SU-DHL-6 (cell line): ENCODE measurements around the gene EBF3.

Source experiments
- H2AFZ ChIP-seq: fragments of 200-600 bp; sonication (generic); 2 replicates; pipeline ENCODE4 v1.6.1; 2014; ENCODE audit warnings: low read depth, mild to moderate bottlenecking, moderate library complexity, mixed read lengths, antibody characterized with exemption, low read length; ENCODE audit not compliant: severe bottlenecking
- H3F3A ChIP-seq: fragments of 200-600 bp; shearing (Covaris generic); 2 replicates; pipeline ENCODE4 v1.6.0; 2016; ENCODE audit warnings: antibody characterized with exemption, mild to moderate bottlenecking; ENCODE audit not compliant: insufficient read depth
- H3K27ac ChIP-seq: fragments of 200-600 bp; sonication (generic); 2 replicates; pipeline ENCODE4 v1.5.1; 2016; ENCODE audit warnings: low read depth, mild to moderate bottlenecking, low read length, moderate library complexity, mixed read lengths
- H3K27me3 ChIP-seq: fragments of 200-600 bp; sonication (generic), shearing (Covaris generic); 2 replicates; pipeline ENCODE4 v1.6.0; 2014; ENCODE audit warnings: mild to moderate bottlenecking, low read length
- H3K36me3 ChIP-seq: fragments of 200-600 bp; sonication (generic); 2 replicates; pipeline ENCODE4 v1.6.1; 2014; ENCODE audit warnings: mild to moderate bottlenecking, low read length, mixed read lengths
- H3K4me2 ChIP-seq: fragments of 300-600, 200-600 bp; shearing (Covaris generic), sonication (generic); 2 replicates; pipeline ENCODE4 v1.6.0; 2014; ENCODE audit warnings: low read length, low read depth, mild to moderate bottlenecking; ENCODE audit not compliant: poor library complexity, severe bottlenecking
- H3K4me3 ChIP-seq: fragments of 200-600 bp; sonication (generic); 2 replicates; pipeline ENCODE4 v1.5.1; 2014; ENCODE audit warnings: antibody characterized with exemption, low read length, mild to moderate bottlenecking, mixed read lengths; ENCODE audit not compliant: insufficient read depth, poor library complexity, severe bottlenecking
- H3K79me2 ChIP-seq: fragments of 200-600 bp; sonication (generic); 2 replicates; pipeline ENCODE4 v1.6.1; 2014; ENCODE audit warnings: mild to moderate bottlenecking, low read length, moderate library complexity; ENCODE audit not compliant: insufficient read depth
- H3K9ac ChIP-seq: fragments of 200-600 bp; sonication (generic); 2 replicates; pipeline ENCODE4 v1.7.0; 2014; ENCODE audit warnings: mild to moderate bottlenecking, low read length
- H3K9me2 ChIP-seq: fragments of 200-600 bp; sonication (generic); replicated peaks from 2 replicates; pipeline ENCODE4 v1.6.1; 2014; ENCODE audit warnings: low read length; ENCODE audit not compliant: insufficient read depth
- H3K9me3 ChIP-seq: fragments of 200-600 bp; sonication (generic); 2 replicates; pipeline ENCODE4 v1.6.1; 2014; ENCODE audit warnings: low read length, mixed read lengths; ENCODE audit not compliant: insufficient read depth
- H4K20me1 ChIP-seq: fragments of 200-600 bp; sonication (generic); 2 replicates; pipeline ENCODE4 v1.6.1; 2014; ENCODE audit warnings: low read depth, mild to moderate bottlenecking, antibody characterized with exemption, low read length, moderate library complexity, mixed read lengths
- EZH2phosphoT487 ChIP-seq: fragments of 200-600 bp; sonication (generic), shearing (Covaris generic); conservative IDR thresholded peaks from 2 replicates; pipeline ENCODE4 v1.6.1; 2018; ENCODE audit warnings: mild to moderate bottlenecking, antibody characterized with exemption, low read length, moderate library complexity, mixed read lengths
- TF ChIP-seq, protein P1 (sequence below): fragments of 200-600 bp; sonication (generic); IDR thresholded peaks from one replicate; pipeline ENCODE4 v1.5.1; 2017; ENCODE audit warnings: antibody characterized with exemption, mild to moderate bottlenecking, low read length, moderate library complexity; ENCODE audit not compliant: insufficient read depth, poor library complexity, severe bottlenecking

Gene EBF3

DNA sequence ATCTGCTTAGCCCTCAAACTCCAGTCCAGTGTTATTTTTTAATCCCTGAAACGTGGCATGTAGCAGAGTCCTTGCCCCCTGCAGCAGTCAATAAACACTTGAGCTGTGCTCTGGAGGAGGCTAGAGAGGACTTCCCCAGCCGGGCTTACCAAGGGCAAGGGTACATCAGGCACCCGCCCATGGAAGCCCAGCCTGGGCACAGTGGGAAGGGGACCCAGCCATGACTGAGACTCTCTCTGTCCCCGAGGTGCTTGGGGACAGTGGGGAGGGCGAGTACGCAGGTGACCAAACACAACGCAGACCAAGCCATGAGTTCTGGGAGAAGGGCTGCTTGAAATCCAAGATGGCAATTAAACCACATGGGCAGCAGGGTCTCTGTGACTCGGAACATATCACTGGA lies 45.2 kb downstream of the EBF3 start:
- no peaks in the 10 kb centered on the region for H3K27me3 ChIP-seq
- H3K4me2 ChIP-seq, result no peak overlapping the region
- H3K4me3 ChIP-seq, result no peak overlapping the region
- H3F3A ChIP-seq, result no peaks in the 10 kb centered on the region
- no peak overlapping the region for H3K9ac ChIP-seq
- no peaks in the 10 kb centered on the region for H3K9me2 ChIP-seq
- no peaks in the 10 kb centered on the region for H3K9me3 ChIP-seq
- H4K20me1 ChIP-seq, result no peaks in the 10 kb centered on the region
- TF ChIP-seq, protein P1, sequence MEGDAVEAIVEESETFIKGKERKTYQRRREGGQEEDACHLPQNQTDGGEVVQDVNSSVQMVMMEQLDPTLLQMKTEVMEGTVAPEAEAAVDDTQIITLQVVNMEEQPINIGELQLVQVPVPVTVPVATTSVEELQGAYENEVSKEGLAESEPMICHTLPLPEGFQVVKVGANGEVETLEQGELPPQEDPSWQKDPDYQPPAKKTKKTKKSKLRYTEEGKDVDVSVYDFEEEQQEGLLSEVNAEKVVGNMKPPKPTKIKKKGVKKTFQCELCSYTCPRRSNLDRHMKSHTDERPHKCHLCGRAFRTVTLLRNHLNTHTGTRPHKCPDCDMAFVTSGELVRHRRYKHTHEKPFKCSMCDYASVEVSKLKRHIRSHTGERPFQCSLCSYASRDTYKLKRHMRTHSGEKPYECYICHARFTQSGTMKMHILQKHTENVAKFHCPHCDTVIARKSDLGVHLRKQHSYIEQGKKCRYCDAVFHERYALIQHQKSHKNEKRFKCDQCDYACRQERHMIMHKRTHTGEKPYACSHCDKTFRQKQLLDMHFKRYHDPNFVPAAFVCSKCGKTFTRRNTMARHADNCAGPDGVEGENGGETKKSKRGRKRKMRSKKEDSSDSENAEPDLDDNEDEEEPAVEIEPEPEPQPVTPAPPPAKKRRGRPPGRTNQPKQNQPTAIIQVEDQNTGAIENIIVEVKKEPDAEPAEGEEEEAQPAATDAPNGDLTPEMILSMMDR, result no peak
- no peak for TF ChIP-seq EZH2phosphoT487
- H3K36me3 ChIP-seq, result no peaks in the 10 kb centered on the region
- H2AFZ ChIP-seq, result no peak overlapping the region
- no peak overlapping the region for H3K27ac ChIP-seq
- no peaks in the 10 kb centered on the region for H3K79me2 ChIP-seq

DNA sequence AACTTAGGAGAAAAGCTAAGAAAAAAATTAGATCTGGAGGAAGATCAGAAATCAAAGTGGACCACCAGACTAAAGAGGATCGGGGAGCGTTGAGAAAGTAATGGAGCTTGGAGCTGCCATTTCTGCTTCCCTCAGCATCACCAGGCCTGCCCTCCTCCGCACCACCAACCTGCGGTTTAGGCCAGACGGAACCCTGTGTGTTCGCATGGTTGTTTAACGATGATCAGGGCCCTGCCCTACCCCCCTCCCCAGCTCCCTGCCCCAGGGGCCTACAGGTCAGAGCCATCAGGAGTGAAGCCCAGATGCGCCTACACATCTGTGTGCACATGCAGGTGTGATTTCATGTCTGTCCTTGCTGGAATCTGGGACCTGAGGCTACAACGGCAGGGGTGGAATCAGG lies 45.7 kb downstream of the EBF3 start:
- no peaks in the 10 kb centered on the region for H3K36me3 ChIP-seq
- H3K79me2 ChIP-seq, result no peaks in the 10 kb centered on the region
- H3K9ac ChIP-seq, result no peak overlapping the region
- H3K9me3 ChIP-seq, result no peaks in the 10 kb centered on the region
- no peaks in the 10 kb centered on the region for H3F3A ChIP-seq
- no peaks in the 10 kb centered on the region for H3K27me3 ChIP-seq
- H2AFZ ChIP-seq, result no peak overlapping the region
- no peaks in the 10 kb centered on the region for H3K9me2 ChIP-seq
- H3K4me3 ChIP-seq, result no peak overlapping the region
- no peak overlapping the region for H3K4me2 ChIP-seq
- no peaks in the 10 kb centered on the region for H4K20me1 ChIP-seq
- no peak for TF ChIP-seq EZH2phosphoT487
- TF ChIP-seq, protein P1, result no peak
- no peak overlapping the region for H3K27ac ChIP-seq

DNA sequence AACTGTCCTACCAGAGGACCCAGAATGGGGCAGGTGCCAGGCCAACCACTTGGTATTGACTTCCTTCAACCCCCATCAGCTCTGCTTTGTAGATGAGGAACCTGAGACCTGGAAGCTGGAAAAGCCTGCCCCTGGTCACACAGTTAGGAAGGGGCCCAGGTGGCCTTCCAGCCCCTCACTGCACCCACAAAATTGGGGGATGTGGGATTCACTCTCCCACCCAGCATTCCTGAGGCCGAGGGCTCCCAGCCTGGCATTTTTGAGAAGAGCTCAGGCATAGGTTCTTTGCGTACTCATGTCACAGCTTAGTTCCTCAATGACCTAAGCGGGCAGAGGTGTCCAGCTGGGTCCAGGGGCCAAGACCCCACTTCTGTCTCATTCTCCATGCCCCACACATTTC lies 46.1 kb downstream of the EBF3 start:
- Histone ChIP-seq H3K9ac (no peak overlapping the region), H3K9me2 (no peaks in the 10 kb centered on the region), H3K27ac (no peak overlapping the region), H3F3A (no peaks in the 10 kb centered on the region), H3K9me3 (no peaks in the 10 kb centered on the region), H3K36me3 (no peaks in the 10 kb centered on the region), H2AFZ (no peak overlapping the region), H4K20me1 (no peaks in the 10 kb centered on the region), H3K4me2 (no peak overlapping the region), H3K79me2 (no peaks in the 10 kb centered on the region), H3K4me3 (no peak overlapping the region), H3K27me3 (no peaks in the 10 kb centered on the region)
- TF ChIP-seq, protein P1, result no peak
- no peak for TF ChIP-seq EZH2phosphoT487
